Neural progenitor cell (in vitro differentiated cells): ENCODE data around the gene XPC. TPM values are rescaled to one million over a fixed set of nuclear protein-coding genes. Genes with fewer than 3 reads are reported as not detected.

Source experiments
- DNase-seq: peaks from one replicate; pipeline ENCODE4 v3.0.0-alpha.2; 2016; ENCODE audit warnings: low spot score
- H2AFZ ChIP-seq: fragments of 200-600 bp; sonication (generic); replicated peaks from 2 replicates; pipeline ENCODE4 v1.6.1; 2016; ENCODE audit warnings: antibody characterized with exemption
- H3F3A ChIP-seq: fragments of 200-600 bp; sonication (generic); 2 replicates; pipeline ENCODE4 v1.6.1; 2016; ENCODE audit warnings: antibody characterized with exemption, low read depth
- H3K27ac ChIP-seq: fragments of 200-600 bp; sonication (generic); 2 replicates; pipeline ENCODE4 v1.5.1; 2016; ENCODE audit warnings: mild to moderate bottlenecking
- H3K27me3 ChIP-seq: fragments of 200-600 bp; sonication (generic); 2 replicates; pipeline ENCODE4 v1.6.1; 2016; ENCODE audit warnings: mild to moderate bottlenecking, moderate library complexity
- H3K36me3 ChIP-seq: fragments of 200-600 bp; sonication (generic); 2 replicates; pipeline ENCODE4 v1.5.1; 2016
- H3K4me1 ChIP-seq: fragments of 200-600 bp; sonication (generic); 2 replicates; pipeline ENCODE4 v1.6.1; 2016; ENCODE audit warnings: mixed run types
- H3K4me2 ChIP-seq: fragments of 200-600 bp; sonication (generic); 2 replicates; pipeline ENCODE4 v1.6.1; 2016
- H3K4me3 ChIP-seq: fragments of 200-600 bp; sonication (generic); 2 replicates; pipeline ENCODE4 v1.5.1; 2016
- H3K79me2 ChIP-seq: fragments of 200-600 bp; sonication (generic); 2 replicates; pipeline ENCODE4 v1.6.1; 2016; ENCODE audit warnings: low read depth
- H3K9ac ChIP-seq: fragments of 200-600 bp; sonication (generic); 2 replicates; pipeline ENCODE4 v1.6.1; 2016
- H3K9me3 ChIP-seq: fragments of 200-600 bp; sonication (generic); 2 replicates; pipeline ENCODE4 v1.5.1; 2016; ENCODE audit warnings: low read depth
- H4K20me1 ChIP-seq: fragments of 200-600 bp; sonication (generic); 2 replicates; pipeline ENCODE4 v1.6.1; 2016; ENCODE audit warnings: low read depth
- H3K27ac Mint-ChIP-seq: 3 replicates; pipeline ENCODE4 v1.8.0; 2021; ENCODE audit warnings: mixed read lengths
- H3K27me3 Mint-ChIP-seq: 2 replicates; pipeline ENCODE4 v1.8.0; 2022; ENCODE audit warnings: low read depth, mild to moderate bottlenecking, inconsistent platforms, moderate library complexity, mixed read lengths; ENCODE audit not compliant: insufficient read depth
- H3K36me3 Mint-ChIP-seq: 3 replicates; pipeline ENCODE4 v1.8.0; 2021; ENCODE audit warnings: mixed read lengths
- H3K4me1 Mint-ChIP-seq: 3 replicates; pipeline ENCODE4 v1.8.0; 2021; ENCODE audit warnings: mixed read lengths
- H3K4me3 Mint-ChIP-seq: 3 replicates; pipeline ENCODE4 v1.8.0; 2021; ENCODE audit warnings: mild to moderate bottlenecking, moderate library complexity, mixed read lengths
- H3K9me3 Mint-ChIP-seq: 3 replicates; pipeline ENCODE4 v1.8.0; 2020; ENCODE audit warnings: mixed read lengths
- EZH2 ChIP-seq: fragments of 200-600 bp; sonication (generic); IDR thresholded peaks from 2 replicates; pipeline ENCODE4 v1.6.1; 2017; ENCODE audit warnings: antibody characterized with exemption, mild to moderate bottlenecking, moderate library complexity
- EZH2phosphoT487 ChIP-seq: fragments of 200-600 bp; sonication (generic); IDR thresholded peaks from 2 replicates; pipeline ENCODE4 v1.6.1; 2017; ENCODE audit warnings: antibody characterized with exemption
- total RNA-seq: library from RNA; depleted of rRNA; stranded (reverse); fragments of >200 nt; gene quantifications from 2 replicates; pipeline ENCODE4 v1.2.3, GENCODE V29; 2015; ENCODE audit warnings: low replicate concordance
- TF ChIP-seq, protein P1 (sequence below): fragments of 200-600 bp; sonication (generic); IDR thresholded peaks from 2 replicates; pipeline ENCODE4 v1.5.1; 2017; ENCODE audit warnings: antibody characterized with exemption, mild to moderate bottlenecking

Gene XPC
- total RNA-seq, 1 donor from 2014 or later: 44.1 TPM

GRCh38 chr3:14150078-14150477 lies 28.3 kb downstream of the XPC start:
- no peak overlapping the region for H3K27ac Mint-ChIP-seq
- Histone ChIP-seq H4K20me1 (peaks cover 4% of the 10 kb centered on the region), H2AFZ (no peak overlapping the region), H3K79me2 (no peaks in the 10 kb centered on the region), H3K27me3 (no peaks in the 10 kb centered on the region), H3K4me2 (no peak overlapping the region), H3K4me1 (no peaks in the 10 kb centered on the region), H3F3A (no peaks in the 10 kb centered on the region), H3K9ac (no peak overlapping the region), H3K36me3 (no peaks in the 10 kb centered on the region), H3K4me3 (no peak overlapping the region), H3K27ac (no peak overlapping the region), H3K9me3 (no peaks in the 10 kb centered on the region)
- no peak for DNase-seq
- H3K4me1 Mint-ChIP-seq: peaks cover 6% of the 10 kb centered on the region
- peaks cover 29% of the 10 kb centered on the region for H3K36me3 Mint-ChIP-seq
- peaks cover 4% of the 10 kb centered on the region for H3K27me3 Mint-ChIP-seq
- no peaks in the 10 kb centered on the region for H3K9me3 Mint-ChIP-seq
- H3K4me3 Mint-ChIP-seq: no peak overlapping the region
- TF ChIP-seq EZH2 (no peak), EZH2phosphoT487 (no peak)
- TF ChIP-seq, protein P1, sequence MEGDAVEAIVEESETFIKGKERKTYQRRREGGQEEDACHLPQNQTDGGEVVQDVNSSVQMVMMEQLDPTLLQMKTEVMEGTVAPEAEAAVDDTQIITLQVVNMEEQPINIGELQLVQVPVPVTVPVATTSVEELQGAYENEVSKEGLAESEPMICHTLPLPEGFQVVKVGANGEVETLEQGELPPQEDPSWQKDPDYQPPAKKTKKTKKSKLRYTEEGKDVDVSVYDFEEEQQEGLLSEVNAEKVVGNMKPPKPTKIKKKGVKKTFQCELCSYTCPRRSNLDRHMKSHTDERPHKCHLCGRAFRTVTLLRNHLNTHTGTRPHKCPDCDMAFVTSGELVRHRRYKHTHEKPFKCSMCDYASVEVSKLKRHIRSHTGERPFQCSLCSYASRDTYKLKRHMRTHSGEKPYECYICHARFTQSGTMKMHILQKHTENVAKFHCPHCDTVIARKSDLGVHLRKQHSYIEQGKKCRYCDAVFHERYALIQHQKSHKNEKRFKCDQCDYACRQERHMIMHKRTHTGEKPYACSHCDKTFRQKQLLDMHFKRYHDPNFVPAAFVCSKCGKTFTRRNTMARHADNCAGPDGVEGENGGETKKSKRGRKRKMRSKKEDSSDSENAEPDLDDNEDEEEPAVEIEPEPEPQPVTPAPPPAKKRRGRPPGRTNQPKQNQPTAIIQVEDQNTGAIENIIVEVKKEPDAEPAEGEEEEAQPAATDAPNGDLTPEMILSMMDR: no peak

GRCh38 chr3:14148041-14148985 lies 30.1 kb downstream of the XPC start:
- Histone ChIP-seq H3K9ac (no peak overlapping the region), H3K4me2 (no peak overlapping the region), H3K27ac (no peak overlapping the region), H3F3A (no peaks in the 10 kb centered on the region), H4K20me1 (no peaks in the 10 kb centered on the region), H2AFZ (no peak overlapping the region), H3K27me3 (no peaks in the 10 kb centered on the region), H3K9me3 (no peaks in the 10 kb centered on the region), H3K4me3 (no peak overlapping the region), H3K4me1 (no peaks in the 10 kb centered on the region), H3K36me3 (no peaks in the 10 kb centered on the region), H3K79me2 (no peaks in the 10 kb centered on the region)
- peak; percentile 55 for DNase-seq
- TF ChIP-seq EZH2: no peak
- TF ChIP-seq, protein P1: peak; percentile 44
- peaks cover 18% of the 10 kb centered on the region for H3K4me1 Mint-ChIP-seq
- H3K9me3 Mint-ChIP-seq: no peaks in the 10 kb centered on the region
- H3K27ac Mint-ChIP-seq: no peak overlapping the region
- peaks cover 4% of the 10 kb centered on the region for H3K27me3 Mint-ChIP-seq
- H3K36me3 Mint-ChIP-seq: peaks cover 20% of the 10 kb centered on the region
- H3K4me3 Mint-ChIP-seq: no peak overlapping the region

DNA sequence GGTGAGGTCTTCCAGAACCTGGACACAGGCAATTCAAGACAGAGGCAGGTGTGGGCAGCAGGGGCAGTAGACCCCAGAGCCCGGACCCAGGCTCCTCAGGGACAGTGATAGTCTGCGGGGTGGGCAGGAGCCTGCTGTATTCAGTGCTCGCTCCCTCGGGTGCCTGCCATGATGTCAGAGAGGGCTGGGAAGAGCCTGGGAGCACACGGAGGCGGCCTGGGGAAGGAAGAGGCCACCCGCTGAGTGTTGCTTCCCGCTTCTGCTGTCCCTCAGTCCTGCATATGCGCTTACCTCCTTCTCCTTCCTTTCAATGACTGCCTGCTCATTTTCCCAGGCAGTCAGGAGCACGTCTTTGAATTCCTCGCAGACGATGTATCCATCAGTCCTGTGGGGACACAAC lies 30.8 kb downstream of the XPC start:
- H3K27me3 Mint-ChIP-seq: peaks cover 4% of the 10 kb centered on the region
- H3K27ac Mint-ChIP-seq: no peak overlapping the region
- no peaks in the 10 kb centered on the region for H3K9me3 ChIP-seq
- H3K36me3 ChIP-seq: no peaks in the 10 kb centered on the region
- no peaks in the 10 kb centered on the region for H4K20me1 ChIP-seq
- H3K4me3 Mint-ChIP-seq: no peak overlapping the region
- H3K27ac ChIP-seq: no peak overlapping the region
- peaks cover 21% of the 10 kb centered on the region for H3K4me1 Mint-ChIP-seq
- H3K79me2 ChIP-seq: no peaks in the 10 kb centered on the region
- no peaks in the 10 kb centered on the region for H3K9me3 Mint-ChIP-seq
- no peak for DNase-seq
- H3K27me3 ChIP-seq: no peaks in the 10 kb centered on the region
- H3K36me3 Mint-ChIP-seq: peaks cover 17% of the 10 kb centered on the region
- H3K4me3 ChIP-seq: no peak overlapping the region
- no peak overlapping the region for H2AFZ ChIP-seq
- H3K9ac ChIP-seq: no peak overlapping the region
- no peaks in the 10 kb centered on the region for H3K4me1 ChIP-seq
- H3F3A ChIP-seq: no peaks in the 10 kb centered on the region
- H3K4me2 ChIP-seq: no peak overlapping the region
- TF ChIP-seq, protein P1: no peak
- TF ChIP-seq EZH2 (no peak), EZH2phosphoT487 (no peak)
